ENCODE results near the gene E4F1. TPM values are rescaled to one million over a fixed set of nuclear protein-coding genes. Genes with fewer than 3 reads are reported as not detected.

The E4F1 gene
- total and polyA plus RNA-seq, 9 of the 15 experiments (the other 6 are each of a cell fraction or from before 2014, with no cell fraction given): 0.48 to 94.9 (median 20.4) TPM

- TF ChIP-seq HMG20A (CRISPR knock-in tag; conservative IDR thresholded peaks at IDR 0.05) (no peak), SRSF1 (IDR thresholded peaks at IDR 0.05; ENCODE audit: low read depth, low read length) (no peak), SOX6 (IDR thresholded peaks at IDR 0.05) (no peak), PPARD (CRISPR knock-in tag; IDR thresholded peaks at IDR 0.05) (no peak), BMI1 (IDR thresholded peaks at IDR 0.05; ENCODE audit: low read length) (peak; percentile 99), HIVEP1 (CRISPR knock-in tag; IDR thresholded peaks at IDR 0.05) (no peak), ZNF583 (CRISPR knock-in tag; IDR thresholded peaks at IDR 0.05) (no peak), HEY1 (CRISPR knock-in tag; IDR thresholded peaks at IDR 0.05; ENCODE audit: borderline replicate concordance) (no peak), ARNT (IDR thresholded peaks at IDR 0.05) (no peak), ZNF764 (CRISPR knock-in tag; IDR thresholded peaks at IDR 0.05; ENCODE audit: low read depth) (no peak), FOXJ3 (CRISPR knock-in tag; IDR thresholded peaks at IDR 0.05) (no peak), C11orf30 (IDR thresholded peaks at IDR 0.05; ENCODE audit: low read depth) (peak; percentile 74), FOXP1 (CRISPR knock-in tag; IDR thresholded peaks at IDR 0.05) (0 out of 2 replicates have a peak, but pooled peaks have one; percentile 46), HDAC2 (IDR thresholded peaks at IDR 0.05) (no peak), EGR1 (conservative IDR thresholded peaks at IDR 0.05) (no peak), ZEB2 (IDR thresholded peaks at IDR 0.05) (no peak), SRSF7 (optimal IDR thresholded peaks at IDR 0.05; ENCODE audit: low read depth, low read length) (no peak), DNMT1 (IDR thresholded peaks at IDR 0.05) (no peak), HNRNPH1 (optimal IDR thresholded peaks at IDR 0.05; ENCODE audit: low read depth, low read length) (no peak), EP400 (IDR thresholded peaks at IDR 0.05) (peak; percentile 76; the same call in 1 of the 2 replicates), ERF (CRISPR knock-in tag; IDR thresholded peaks at IDR 0.05) (no peak), YBX1 (IDR thresholded peaks at IDR 0.05) (no peak)
- TF ChIP-seq, protein P1, sequence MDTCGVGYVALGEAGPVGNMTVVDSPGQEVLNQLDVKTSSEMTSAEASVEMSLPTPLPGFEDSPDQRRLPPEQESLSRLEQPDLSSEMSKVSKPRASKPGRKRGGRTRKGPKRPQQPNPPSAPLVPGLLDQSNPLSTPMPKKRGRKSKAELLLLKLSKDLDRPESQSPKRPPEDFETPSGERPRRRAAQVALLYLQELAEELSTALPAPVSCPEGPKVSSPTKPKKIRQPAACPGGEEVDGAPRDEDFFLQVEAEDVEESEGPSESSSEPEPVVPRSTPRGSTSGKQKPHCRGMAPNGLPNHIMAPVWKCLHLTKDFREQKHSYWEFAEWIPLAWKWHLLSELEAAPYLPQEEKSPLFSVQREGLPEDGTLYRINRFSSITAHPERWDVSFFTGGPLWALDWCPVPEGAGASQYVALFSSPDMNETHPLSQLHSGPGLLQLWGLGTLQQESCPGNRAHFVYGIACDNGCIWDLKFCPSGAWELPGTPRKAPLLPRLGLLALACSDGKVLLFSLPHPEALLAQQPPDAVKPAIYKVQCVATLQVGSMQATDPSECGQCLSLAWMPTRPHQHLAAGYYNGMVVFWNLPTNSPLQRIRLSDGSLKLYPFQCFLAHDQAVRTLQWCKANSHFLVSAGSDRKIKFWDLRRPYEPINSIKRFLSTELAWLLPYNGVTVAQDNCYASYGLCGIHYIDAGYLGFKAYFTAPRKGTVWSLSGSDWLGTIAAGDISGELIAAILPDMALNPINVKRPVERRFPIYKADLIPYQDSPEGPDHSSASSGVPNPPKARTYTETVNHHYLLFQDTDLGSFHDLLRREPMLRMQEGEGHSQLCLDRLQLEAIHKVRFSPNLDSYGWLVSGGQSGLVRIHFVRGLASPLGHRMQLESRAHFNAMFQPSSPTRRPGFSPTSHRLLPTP (IDR thresholded peaks at IDR 0.05; ENCODE audit: borderline replicate concordance, extremely low read depth, insufficient read length): peak; percentile 73
- TF ChIP-seq, protein P2, sequence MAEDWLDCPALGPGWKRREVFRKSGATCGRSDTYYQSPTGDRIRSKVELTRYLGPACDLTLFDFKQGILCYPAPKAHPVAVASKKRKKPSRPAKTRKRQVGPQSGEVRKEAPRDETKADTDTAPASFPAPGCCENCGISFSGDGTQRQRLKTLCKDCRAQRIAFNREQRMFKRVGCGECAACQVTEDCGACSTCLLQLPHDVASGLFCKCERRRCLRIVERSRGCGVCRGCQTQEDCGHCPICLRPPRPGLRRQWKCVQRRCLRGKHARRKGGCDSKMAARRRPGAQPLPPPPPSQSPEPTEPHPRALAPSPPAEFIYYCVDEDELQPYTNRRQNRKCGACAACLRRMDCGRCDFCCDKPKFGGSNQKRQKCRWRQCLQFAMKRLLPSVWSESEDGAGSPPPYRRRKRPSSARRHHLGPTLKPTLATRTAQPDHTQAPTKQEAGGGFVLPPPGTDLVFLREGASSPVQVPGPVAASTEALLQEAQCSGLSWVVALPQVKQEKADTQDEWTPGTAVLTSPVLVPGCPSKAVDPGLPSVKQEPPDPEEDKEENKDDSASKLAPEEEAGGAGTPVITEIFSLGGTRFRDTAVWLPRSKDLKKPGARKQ (CRISPR knock-in tag; IDR thresholded peaks at IDR 0.05): no peak
- TF ChIP-seq, protein P3, sequence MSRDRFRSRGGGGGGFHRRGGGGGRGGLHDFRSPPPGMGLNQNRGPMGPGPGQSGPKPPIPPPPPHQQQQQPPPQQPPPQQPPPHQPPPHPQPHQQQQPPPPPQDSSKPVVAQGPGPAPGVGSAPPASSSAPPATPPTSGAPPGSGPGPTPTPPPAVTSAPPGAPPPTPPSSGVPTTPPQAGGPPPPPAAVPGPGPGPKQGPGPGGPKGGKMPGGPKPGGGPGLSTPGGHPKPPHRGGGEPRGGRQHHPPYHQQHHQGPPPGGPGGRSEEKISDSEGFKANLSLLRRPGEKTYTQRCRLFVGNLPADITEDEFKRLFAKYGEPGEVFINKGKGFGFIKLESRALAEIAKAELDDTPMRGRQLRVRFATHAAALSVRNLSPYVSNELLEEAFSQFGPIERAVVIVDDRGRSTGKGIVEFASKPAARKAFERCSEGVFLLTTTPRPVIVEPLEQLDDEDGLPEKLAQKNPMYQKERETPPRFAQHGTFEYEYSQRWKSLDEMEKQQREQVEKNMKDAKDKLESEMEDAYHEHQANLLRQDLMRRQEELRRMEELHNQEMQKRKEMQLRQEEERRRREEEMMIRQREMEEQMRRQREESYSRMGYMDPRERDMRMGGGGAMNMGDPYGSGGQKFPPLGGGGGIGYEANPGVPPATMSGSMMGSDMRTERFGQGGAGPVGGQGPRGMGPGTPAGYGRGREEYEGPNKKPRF (IDR thresholded peaks at IDR 0.05; ENCODE audit: low read depth, low read length): no peak
Observed at GRCh38 chr16:2223221-2223941, at the start of gene E4F1 (continued).

Measured in K562 (cell line).